Measurements from ENCODE around the gene EHD1.

DNA sequence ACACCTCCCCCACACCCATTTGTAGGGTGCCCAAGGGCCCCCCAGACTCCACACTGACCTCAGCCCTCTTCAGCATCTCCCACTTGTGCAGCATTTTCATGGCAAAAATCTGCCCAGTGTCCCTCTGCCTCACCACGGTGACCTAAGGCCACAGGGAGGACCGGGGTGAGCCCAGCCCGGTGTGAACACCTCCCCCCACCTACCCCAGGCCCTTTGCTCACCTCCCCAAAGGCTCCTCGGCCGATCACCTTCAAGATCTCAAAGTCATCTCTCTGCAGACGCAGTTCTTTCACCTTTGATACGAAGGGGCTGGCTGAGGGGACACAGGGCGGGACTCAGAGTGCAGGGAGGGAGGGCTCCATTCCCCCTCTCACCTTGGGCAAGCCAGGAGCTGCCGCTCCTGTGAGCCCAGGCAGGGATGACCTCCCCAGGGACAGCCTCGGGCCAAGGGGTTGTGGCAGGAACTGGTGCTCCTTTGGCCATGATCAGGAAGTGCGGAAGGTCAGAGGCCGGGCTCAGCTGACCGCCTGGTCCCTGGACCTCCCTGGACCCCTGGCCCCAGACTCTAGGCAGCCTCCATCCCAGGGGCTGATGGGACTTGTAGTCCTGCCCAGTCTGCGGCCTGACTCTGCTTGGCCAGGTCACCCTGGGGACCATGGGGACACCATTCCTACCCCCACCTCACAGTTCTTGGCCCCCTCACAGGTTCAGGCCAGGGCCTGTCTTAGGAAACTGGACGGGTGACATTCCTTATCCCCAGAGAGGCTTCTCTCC is 36.6 kb downstream of the EHD1 start:
- TF ChIP-seq, protein P1, sequence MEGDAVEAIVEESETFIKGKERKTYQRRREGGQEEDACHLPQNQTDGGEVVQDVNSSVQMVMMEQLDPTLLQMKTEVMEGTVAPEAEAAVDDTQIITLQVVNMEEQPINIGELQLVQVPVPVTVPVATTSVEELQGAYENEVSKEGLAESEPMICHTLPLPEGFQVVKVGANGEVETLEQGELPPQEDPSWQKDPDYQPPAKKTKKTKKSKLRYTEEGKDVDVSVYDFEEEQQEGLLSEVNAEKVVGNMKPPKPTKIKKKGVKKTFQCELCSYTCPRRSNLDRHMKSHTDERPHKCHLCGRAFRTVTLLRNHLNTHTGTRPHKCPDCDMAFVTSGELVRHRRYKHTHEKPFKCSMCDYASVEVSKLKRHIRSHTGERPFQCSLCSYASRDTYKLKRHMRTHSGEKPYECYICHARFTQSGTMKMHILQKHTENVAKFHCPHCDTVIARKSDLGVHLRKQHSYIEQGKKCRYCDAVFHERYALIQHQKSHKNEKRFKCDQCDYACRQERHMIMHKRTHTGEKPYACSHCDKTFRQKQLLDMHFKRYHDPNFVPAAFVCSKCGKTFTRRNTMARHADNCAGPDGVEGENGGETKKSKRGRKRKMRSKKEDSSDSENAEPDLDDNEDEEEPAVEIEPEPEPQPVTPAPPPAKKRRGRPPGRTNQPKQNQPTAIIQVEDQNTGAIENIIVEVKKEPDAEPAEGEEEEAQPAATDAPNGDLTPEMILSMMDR (conservative IDR thresholded peaks at IDR 0.05; ENCODE audit: low read length), result no peak
- TF ChIP-seq EZH2phosphoT487 (IDR thresholded peaks at IDR 0.05; ENCODE audit: borderline replicate concordance, low read depth, low read length), result no peak

All from OCI-LY7 (cell line).